GM18951 (cell line): ENCODE data around the gene PPP1R12B.
"Not testable (repeated sequence)": the region's sequence is repeated elsewhere in the genome, so short reads cannot be mapped to it uniquely, and the experiment has no call there.

Experiments used
- POLR2A ChIP-seq: IDR thresholded peaks from 4 replicates; pipeline ENCODE4 v1.6.1; 2011; ENCODE audit warnings: mild to moderate bottlenecking; ENCODE audit not compliant: insufficient read length, insufficient read depth; ENCODE audit errors: extremely low read depth
- in situ Hi-C: fragments of 300-500 bp; cut with MboI; formaldehyde crosslinking; loops from one replicate; pipeline ENCODE4 v1.12.0; 2022; ENCODE audit warnings: low sequenced_read_pairs, mixed read lengths, inconsistent platforms; ENCODE audit not compliant: unreplicated experiment

PPP1R12B gene

DNA sequence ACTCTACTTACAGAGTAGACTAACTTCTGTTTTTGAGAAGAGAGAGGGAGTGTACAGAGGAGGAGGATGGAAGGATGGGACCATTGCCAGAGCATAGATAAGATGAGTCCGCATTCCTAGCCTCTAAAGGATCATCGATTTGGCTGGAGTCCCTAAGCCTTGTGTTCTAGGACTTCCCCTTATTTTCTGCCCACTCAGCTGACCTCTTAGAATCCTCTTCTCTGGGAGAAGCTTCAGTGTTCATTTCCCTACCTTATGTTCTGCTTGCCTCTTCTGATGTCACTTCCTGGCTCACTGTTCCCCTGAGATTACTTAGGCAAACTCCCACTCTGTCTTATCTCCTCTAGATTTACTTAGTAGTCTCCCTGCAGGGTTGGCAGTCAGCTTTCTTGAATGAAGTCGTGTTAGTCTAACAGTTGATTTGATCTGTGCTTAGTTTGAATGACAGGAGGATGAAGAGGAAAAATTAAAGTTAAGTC is 205.1 kb downstream of the PPP1R12B start:
- TF ChIP-seq POLR2A, result no peak

DNA sequence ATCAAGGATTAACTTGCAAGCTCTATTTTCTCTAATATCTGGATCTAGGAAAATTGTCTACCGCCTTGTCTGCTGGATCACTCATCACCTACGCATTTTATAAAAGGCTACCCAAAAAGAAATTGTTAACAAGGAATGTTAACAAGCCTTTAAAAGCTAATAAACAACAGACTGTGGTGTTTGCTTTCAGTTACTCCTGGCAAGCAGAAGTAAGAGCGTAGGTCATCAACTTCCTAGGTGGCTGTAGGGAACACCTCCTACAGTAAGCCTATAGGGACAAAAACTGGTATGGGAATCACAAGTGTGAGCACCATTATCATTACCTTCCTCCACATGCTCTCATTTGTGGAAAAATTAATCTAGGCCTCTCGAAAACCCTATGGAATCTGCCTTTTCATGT is 206.1 kb downstream of the PPP1R12B start:
- in situ Hi-C loops, result not testable (repeated sequence)

More for the DNA sequence above, 205.1 kb downstream of the PPP1R12B start:
- in situ Hi-C loops, result no loop called here

DNA sequence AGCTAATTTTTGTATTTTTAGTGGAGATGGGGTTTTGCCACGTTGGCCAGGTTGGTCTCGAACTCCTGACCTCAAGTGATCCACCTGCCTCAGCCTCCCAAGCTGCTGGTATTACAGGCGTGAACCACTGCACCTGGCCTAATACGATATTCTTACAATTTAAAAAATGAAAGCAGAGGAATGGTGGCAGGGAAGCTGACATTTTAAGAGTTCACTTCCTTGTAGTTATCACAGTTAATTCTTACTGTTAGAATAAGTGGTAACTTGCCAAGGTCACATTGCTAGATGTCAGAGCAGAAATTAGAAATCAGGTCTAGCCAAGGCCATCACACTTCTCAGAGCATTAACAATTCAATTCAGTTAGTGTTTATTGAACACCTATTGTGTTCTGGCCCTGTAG is 207.5 kb downstream of the PPP1R12B start:
- in situ Hi-C loops, result not testable (repeated sequence)

DNA sequence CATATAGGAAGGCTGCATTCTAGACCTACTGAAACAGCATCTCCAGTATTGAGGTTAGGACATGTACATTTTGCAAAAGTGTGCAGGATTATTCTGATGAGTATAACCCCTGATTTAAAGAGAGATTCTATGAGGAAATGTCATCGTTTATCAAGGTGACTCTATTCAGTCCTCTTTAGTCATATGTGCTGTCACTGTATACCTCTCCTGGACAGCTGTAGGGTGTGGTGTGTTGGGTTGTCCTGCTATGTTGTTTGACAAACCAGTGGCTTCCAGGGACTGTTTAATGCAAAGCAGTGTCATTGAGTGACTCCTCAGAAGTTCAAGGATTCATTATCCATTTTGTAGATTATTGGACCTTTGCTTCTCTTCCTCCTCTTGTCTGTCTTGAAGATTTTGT is 209.2 kb downstream of the PPP1R12B start:
- in situ Hi-C loops, result not testable (repeated sequence)

DNA sequence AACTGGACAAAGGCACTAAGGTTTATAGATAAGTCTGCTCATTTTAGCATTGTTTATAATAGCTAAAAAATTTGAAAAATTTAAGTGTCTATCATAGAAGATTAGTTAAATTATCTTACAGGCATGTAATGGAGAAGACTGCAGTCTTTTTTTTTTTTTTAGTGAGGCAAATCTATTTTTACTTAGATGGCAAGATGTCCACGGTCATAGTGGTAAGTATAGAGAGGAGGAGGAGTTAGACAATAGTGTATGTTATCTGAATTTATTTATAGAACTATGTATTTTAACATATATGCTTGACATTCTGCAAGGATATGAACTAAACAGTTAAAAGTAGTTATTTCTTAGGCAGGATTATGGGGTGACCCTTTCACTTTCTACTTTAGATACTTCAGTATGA is 212.7 kb downstream of the PPP1R12B start:
- in situ Hi-C loops, result no loop called here
- no peak for TF ChIP-seq POLR2A

DNA sequence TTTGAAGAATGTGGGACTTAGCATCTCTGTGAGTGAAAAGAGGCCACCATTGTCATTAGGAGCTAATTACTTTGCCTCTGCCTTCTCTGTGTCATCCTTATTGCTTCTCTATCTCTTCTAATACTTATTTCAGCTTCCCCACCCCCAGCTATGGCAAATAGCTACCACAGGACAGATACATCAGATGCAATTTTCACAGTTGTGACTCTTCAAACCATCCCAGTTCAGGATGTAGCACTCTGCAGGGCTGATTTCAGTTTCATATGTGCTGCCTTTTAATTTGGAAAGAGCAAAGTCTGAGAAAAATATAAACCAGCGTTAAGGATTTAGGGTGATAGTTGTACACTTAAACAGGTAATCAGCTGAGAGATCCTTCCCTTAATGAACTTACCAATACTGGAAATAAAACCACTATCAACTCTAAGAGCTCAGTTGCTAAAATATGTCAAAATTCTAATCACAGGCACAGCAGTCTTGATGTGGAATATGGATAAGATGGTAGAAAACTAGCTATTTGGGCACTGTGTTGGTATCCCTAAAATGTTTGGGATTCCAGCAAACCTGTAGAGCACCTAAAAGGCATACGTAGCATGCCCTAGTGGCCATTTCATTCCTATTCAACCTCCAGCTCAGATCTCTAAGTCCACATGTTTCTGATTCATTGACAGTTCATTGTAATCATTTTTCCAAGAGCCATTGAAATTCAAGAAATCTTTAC is 213.4 kb downstream of the PPP1R12B start:
- no peak for TF ChIP-seq POLR2A

DNA sequence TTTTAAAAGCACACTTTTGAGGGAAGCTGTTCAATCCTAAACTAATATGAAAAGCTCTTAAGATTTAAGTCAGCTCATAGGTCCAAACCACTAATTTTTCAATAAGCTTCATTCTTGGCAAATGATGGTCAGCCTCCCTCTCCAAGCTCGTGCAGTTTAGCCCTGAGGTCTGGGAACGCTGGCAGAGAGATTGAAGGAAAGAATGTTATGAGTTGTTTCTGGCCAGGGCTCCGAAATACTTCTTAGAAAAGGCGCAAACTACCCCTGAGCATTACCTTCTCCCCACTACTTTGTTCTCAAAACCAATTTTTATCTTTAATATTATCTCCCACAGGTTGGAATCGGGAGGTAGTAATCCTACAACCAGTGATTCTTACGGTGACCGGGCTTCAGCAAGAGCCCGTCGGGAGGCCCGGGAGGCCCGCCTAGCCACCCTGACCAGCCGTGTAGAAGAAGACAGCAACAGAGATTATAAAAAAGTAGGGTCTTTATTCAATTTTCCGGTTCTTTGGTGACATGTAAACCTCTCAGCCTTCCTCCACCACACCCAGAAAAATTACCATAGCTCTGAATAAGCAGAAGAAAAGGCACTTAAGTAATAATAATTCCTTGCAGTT is 214.1 kb downstream of the PPP1R12B start:
- no peak for TF ChIP-seq POLR2A
- in situ Hi-C loops, result no loop called here

More for the DNA sequence above, 213.4 kb downstream of the PPP1R12B start:
- in situ Hi-C loops, result no loop called here

DNA sequence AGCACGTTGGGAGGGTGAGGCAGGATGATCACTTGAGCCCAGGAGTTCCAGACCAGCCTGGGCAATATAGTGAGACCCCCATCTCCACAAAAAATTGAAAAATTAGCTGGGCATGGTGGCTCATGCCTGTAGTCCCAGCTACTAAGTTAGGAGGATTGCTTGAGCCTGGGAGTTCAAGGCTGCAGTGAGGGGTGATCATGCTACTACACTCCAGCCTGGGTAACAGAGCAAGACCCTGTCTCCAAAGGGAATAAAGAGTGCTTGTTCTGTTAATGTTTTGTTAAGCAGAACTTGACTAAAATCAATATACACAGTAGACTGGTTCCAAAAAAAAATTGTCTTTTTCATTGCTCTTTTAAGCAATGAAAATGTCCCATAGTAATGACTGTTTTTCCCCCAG is 215.3 kb downstream of the PPP1R12B start:
- in situ Hi-C loops, result no loop called here
- no peak for TF ChIP-seq POLR2A

DNA sequence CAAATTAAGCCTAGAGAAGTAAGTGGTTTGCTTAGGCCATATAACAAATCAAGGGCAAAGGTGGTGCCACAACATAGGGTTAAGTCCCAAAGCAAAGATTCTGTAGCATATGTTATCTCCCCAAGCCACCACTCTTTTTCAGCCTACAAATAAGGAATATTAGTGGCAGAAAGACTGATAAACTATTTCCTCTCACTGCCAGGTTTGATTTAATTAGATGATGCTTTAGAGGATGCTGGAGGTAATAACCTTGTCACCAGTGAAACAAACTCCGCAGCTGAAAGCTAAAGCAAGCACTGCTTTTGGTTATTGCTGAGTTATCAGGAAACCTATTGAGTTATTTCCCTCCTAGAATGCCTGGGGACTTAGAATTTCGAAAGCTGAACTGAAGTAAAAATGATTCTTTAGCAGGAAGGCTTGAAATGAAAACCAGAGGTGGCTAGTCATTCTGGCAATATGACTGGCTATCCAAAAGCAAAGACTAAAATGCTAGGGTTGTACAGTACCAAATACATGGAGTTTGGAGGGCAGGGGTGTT is 216.5 kb downstream of the PPP1R12B start:
- in situ Hi-C loops, result no loop called here
- no peak for TF ChIP-seq POLR2A

DNA sequence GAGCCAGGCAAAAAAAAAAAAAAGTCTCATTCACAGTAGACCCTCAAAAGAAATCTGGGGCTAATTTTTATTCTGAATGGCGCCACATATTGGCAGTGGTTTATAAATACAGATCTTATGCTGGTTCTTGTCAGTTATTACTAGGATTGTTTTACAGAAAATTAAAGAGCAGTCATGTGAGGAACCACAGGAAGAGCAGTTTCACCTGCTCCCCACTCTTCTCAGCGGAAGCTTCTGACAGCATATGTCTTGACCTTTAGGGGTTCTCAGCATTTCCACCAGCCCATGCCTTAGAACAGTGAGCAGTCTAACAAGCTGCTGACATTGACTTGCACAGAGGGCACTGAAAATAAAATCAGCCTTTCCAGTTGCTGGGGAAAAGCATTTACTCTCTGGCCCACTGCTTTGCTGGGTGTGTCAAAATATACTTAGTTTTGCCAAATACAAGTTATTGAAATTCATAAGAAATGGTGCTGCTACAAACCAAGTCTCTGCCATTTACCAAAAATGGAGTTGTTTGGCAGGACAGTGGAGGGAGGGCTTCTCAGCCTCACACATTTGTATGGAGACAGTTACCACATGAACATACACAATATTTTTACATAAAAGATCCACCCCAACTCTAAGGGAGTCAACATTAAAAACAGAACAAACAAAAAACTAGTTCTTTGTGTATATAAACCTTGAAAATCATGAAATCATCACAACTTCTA is 217.5 kb downstream of the PPP1R12B start:
- in situ Hi-C loops, result no loop called here
- TF ChIP-seq POLR2A, result no peak

DNA sequence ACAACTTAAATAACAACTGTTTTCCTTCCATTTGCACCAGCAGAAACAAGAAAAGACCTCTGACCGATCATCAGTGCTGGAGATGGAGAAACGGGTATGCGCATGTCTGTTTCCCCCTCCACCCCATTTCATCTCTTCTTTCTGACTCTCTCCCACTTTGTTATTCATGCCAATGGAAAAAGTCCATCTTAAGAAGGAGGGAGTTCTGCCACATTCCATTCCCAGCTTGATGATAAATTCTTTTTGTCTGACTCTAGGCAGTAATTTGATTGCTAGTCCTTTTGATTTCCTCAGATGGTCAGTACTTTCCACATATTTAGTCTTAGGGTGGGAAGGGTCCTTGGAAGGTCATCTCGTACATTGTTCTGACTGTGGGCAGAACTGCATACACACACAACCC is 219.2 kb downstream of the PPP1R12B start:
- in situ Hi-C loops, result no loop called here
- TF ChIP-seq POLR2A, result no peak

DNA sequence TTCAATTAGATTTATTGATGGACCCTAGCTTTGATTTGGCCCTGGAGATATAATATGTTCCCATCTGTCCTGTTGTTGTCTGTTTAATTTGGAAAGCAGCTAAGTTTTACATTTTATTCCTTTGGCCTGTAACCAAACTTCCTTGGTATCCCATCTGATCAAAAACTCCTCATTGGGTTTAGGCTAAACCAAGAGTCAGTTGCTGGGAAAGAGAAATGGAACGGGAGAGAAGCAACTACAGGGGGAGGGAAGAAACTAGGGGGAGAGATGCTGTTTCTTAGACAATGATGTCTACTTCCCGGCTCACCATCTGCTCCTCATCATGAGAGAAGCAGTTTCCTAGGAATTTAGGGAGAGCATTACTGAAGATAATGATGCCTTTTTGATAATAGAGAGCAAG is 219.9 kb downstream of the PPP1R12B start:
- in situ Hi-C loops, result no loop called here
- no peak for TF ChIP-seq POLR2A

DNA sequence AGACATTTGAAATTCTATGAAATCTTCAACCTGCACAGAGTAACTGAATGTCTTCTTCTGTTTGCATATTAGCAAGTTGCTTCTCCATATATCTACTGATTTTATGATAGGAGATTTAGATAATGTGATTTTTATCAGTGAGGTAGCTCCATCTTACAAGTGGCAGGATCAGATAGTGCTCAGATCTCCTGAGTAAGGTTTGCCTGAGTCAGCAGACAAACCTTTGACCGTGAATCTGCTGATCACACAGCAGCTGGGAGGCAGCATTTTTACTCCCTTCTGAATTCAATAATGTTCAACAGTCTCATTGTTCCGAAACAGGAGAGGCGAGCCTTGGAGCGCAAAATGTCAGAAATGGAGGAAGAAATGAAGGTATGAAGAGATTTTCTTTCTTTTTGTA is 220.3 kb downstream of the PPP1R12B start:
- TF ChIP-seq POLR2A, result no peak
- in situ Hi-C loops, result no loop called here
